MG63 (cell line): ENCODE results near the gene SLC12A6. TPM values are rescaled to one million over a fixed set of nuclear protein-coding genes. Genes with fewer than 3 reads are reported as not detected.

Experiments used
- DNase-seq: peaks from one replicate; pipeline ENCODE4 v3.0.0-alpha.2; 2020
- H3K27me3 ChIP-seq: fragments of 250-450 bp; sonication (Bioruptor Pico); 2 replicates; pipeline ENCODE4 v1.5.1; 2020; ENCODE audit warnings: mild to moderate bottlenecking, moderate library complexity
- H3K36me3 ChIP-seq: fragments of 250-450 bp; sonication (Bioruptor Pico); 2 replicates; pipeline ENCODE4 v1.5.1; 2020; ENCODE audit warnings: mild to moderate bottlenecking, moderate library complexity
- H3K4me3 ChIP-seq: fragments of 250-450 bp; sonication (Bioruptor Pico); 2 replicates; pipeline ENCODE4 v1.5.1; 2020; ENCODE audit warnings: mild to moderate bottlenecking, moderate library complexity
- H3K9me3 ChIP-seq: fragments of 250-450 bp; sonication (Bioruptor Pico); 2 replicates; pipeline ENCODE4 v1.5.1; 2020; ENCODE audit warnings: mild to moderate bottlenecking, moderate library complexity
- total RNA-seq: library from RNA; depleted of rRNA; stranded (reverse); fragments of >200 nt; shearing (Covaris generic); gene quantifications from 2 replicates; pipeline ENCODE4 v1.2.3, GENCODE V29; 2014; ENCODE audit warnings: low replicate concordance

SLC12A6 gene
- total RNA-seq, 1 experiment from 2014 or later = 1.1 TPM

DNA sequence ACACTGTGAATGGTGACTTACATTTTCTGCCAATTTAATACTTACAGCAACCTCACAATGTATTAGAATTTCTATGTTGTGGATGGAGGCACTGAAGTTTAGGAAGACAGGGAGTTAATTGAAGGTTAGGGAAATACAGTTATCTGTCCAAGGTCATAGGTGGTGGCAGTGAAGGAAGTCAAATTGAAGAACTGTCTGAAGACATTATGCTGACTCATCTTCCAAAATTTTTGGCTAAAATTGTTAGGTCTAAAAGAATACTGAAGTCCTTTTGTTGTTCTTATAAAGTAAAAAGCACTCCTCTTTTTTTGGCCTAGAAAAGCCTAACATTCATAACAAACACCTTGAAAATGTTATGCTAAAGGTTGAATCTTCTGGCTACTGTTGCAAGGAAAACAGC lies 85.0 kb downstream of the SLC12A6 start:
- Histone ChIP-seq H3K4me3 (no peak overlapping the region), H3K36me3 (no peaks in the 10 kb centered on the region), H3K27me3 (no peaks in the 10 kb centered on the region)

DNA sequence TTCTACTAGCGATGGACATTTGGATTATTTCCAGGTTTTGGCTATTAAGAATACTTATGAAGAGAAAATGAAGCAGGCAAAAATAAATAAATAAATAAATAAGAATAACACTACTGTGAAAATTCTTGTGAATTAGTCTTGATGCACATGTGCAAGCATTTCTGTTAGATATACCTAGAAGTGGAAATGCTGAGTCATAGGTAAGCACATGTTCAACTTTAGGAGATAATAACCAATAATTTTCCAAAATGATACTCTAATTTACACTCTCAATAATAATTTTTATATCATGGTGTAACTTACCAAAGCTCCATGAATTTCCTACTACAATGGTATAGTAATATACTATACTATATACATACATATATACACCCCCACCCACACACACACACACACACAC lies 89.4 kb downstream of the SLC12A6 start:
- Histone ChIP-seq H3K9me3 (no peaks in the 10 kb centered on the region), H3K27me3 (no peaks in the 10 kb centered on the region), H3K36me3 (no peaks in the 10 kb centered on the region), H3K4me3 (no peak overlapping the region)
- DNase-seq = no peak

More for the DNA sequence above, 85.0 kb downstream of the SLC12A6 start:
- no peak for DNase-seq
- no peaks in the 10 kb centered on the region for H3K9me3 ChIP-seq

DNA sequence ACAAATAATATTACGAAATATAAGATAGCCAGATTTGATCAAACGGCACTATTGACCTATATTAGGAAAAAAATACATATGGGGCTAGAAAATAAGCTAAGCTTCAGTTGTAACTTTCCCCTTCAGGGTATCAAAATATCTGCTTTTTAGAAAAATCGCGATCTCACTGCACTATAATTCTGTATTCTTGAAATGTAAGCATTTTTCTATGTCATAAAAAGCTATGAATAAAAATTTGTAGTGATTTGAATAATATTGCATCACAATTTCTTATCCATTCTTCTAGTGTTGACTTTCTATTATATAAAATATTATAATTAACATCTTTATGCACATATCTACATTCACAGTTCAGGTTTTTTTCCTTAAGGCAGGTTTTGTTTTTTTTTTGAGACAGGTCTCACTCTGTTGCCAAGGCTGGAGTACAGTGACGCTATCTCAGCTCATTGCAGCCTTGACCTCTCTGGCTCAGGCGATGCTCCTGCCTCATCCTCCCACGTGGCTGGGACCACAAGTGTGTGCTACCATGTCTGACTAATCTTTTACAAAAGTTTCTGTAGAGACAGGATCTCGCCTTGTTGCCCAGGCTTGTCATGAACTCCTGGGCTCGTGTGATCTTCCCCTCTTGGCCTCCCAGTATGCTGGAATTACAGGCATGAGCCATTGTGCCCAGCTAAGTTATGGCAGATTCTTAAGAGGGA lies 91.2 kb downstream of the SLC12A6 start:
- no peak for DNase-seq
- H3K9me3 ChIP-seq = no peaks in the 10 kb centered on the region
- H3K4me3 ChIP-seq = no peak overlapping the region
- no peaks in the 10 kb centered on the region for H3K27me3 ChIP-seq
- no peaks in the 10 kb centered on the region for H3K36me3 ChIP-seq

DNA sequence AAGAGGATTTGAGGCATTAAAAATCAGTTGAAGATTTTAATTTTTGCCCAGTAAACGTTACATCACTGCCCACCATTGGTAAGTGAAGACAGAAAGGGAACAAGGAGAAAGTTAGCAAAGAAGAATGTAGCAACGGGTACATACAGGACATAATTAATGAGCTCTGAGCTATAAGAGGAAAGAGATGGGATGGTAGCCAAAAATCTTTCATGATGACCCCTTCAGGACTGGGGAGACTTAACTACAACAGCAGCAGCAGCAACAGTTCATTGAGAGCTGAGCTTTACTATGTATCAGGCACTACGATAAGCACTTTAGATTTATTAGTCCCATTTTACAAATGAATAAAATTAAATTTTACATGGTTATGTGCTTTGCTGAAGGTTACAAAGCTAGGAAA lies 94.4 kb downstream of the SLC12A6 start:
- H3K9me3 ChIP-seq = no peaks in the 10 kb centered on the region
- H3K36me3 ChIP-seq = no peaks in the 10 kb centered on the region
- DNase-seq = no peak
- no peaks in the 10 kb centered on the region for H3K27me3 ChIP-seq
- no peak overlapping the region for H3K4me3 ChIP-seq

DNA sequence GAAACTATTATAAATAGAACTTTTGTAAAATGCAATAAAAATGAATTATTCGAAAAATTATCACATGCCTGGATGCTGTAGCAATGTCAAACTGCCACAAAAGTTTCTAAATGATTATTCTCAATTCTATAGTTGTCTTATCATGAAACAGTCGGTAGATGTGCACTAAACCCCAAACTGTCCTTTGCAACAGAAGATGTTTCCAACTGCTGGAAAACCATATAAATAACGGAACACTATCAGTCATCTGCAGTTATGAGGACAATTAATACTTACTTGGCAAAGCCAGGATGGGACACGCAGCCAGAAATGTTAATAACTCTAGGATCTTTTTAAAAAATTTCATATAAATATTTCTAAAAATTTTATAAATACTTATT lies 95.3 kb downstream of the SLC12A6 start:
- no peak overlapping the region for H3K4me3 ChIP-seq
- DNase-seq = no peak
- H3K27me3 ChIP-seq = no peaks in the 10 kb centered on the region
- no peaks in the 10 kb centered on the region for H3K36me3 ChIP-seq
- H3K9me3 ChIP-seq = no peaks in the 10 kb centered on the region

DNA sequence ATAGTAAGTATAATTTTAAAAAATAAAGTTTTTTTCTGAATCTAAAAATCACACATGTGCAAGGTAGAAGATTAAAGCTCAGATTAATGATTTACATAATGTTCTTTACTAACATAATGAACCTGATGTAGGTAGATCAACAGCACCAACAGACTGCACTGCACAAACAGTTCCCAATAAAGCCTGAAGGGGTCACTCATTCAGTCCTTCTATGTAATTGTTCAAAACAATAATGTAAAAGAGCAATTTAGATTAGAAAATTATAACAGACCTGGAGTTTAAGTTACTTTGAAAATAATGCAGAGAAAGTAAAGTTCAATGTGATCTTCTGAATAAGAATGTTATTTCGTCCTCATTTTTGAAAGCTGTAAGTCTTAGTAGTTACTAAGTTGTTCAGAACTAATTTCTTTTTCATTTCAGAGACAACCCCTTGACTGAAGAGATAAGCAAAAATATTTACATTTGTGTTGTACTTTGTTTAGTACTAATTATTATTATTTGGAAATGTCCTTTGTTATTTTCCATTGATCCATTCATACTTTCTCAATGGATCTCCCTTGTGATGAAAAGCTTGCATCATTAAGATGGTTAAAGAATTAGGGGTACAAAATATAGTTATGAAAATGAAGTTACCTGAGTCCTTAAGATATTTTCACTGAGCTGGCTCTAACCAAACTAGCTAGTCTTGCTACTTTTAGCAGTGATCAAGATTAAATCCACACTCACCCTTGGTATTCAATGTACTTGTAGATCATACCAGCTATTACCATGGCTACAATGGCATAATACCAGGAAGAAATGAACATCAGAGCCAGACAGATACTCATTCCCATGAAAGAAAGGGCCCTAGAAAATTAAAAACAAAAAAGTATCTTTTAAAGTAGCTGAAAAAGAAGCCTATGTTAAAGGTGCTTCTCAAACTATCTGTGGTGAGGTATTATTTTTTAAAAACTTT lies 95.9 kb downstream of the SLC12A6 start:
- DNase-seq = no peak
- Histone ChIP-seq H3K36me3 (no peaks in the 10 kb centered on the region), H3K27me3 (no peaks in the 10 kb centered on the region), H3K4me3 (no peak overlapping the region), H3K9me3 (no peaks in the 10 kb centered on the region)

GRCh38 chr15:34240537-34240936 lies 97.0 kb downstream of the SLC12A6 start:
- no peaks in the 10 kb centered on the region for H3K27me3 ChIP-seq
- no peak overlapping the region for H3K4me3 ChIP-seq
- no peaks in the 10 kb centered on the region for H3K36me3 ChIP-seq
- no peak for DNase-seq
- no peaks in the 10 kb centered on the region for H3K9me3 ChIP-seq

GRCh38 chr15:34239151-34239808 lies 98.3 kb downstream of the SLC12A6 start:
- peak; percentile 66 for DNase-seq
- Histone ChIP-seq H3K9me3 (no peaks in the 10 kb centered on the region), H3K4me3 (no peak overlapping the region), H3K27me3 (no peaks in the 10 kb centered on the region), H3K36me3 (no peaks in the 10 kb centered on the region)

- Histone ChIP-seq H3K27me3 (no peaks in the 10 kb centered on the region), H3K4me3 (no peak overlapping the region), H3K9me3 (no peaks in the 10 kb centered on the region), H3K36me3 (peaks cover 15% of the 10 kb centered on the region)
- no peak for DNase-seq
Measured at GRCh38 chr15:34233614-34234013, 104.0 kb downstream of the SLC12A6 start.

- DNase-seq = no peak
- Histone ChIP-seq H3K4me3 (peak overlapping the region; percentile 98), H3K27me3 (no peaks in the 10 kb centered on the region), H3K9me3 (no peaks in the 10 kb centered on the region), H3K36me3 (peaks cover 18% of the 10 kb centered on the region)
Measured at GRCh38 chr15:34223904-34224596, 113.5 kb downstream of the SLC12A6 start.

GRCh38 chr15:34217587-34218225 lies 119.9 kb downstream of the SLC12A6 start:
- Histone ChIP-seq H3K9me3 (no peaks in the 10 kb centered on the region), H3K27me3 (no peaks in the 10 kb centered on the region), H3K4me3 (no peak overlapping the region), H3K36me3 (no peaks in the 10 kb centered on the region)
- DNase-seq = no peak

- H3K9me3 ChIP-seq = no peaks in the 10 kb centered on the region
- no peaks in the 10 kb centered on the region for H3K36me3 ChIP-seq
Measured at GRCh38 chr15:34216527-34217270, 120.9 kb downstream of the SLC12A6 start.

DNA sequence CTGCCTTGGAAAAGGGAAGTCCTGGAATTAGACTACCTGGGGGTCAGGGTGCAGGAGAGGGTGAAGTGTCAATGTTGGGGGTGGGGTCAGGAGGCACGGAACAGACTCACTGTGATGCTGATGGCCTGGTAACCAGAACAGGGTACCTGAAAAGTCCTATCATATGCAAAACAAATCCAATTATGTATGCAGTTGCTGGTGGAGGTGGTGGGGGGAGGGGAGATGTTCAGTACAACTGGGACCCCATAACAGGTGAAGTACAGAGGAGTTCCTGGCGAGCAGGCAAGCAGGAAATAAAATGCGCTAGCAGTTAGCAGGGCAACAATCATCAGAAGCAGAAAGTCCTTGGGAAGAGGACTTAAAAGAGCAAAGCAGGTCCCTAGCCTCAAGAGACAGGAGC lies 123.4 kb downstream of the SLC12A6 start:
- no peaks in the 10 kb centered on the region for H3K9me3 ChIP-seq
- no peaks in the 10 kb centered on the region for H3K36me3 ChIP-seq
- H3K4me3 ChIP-seq = no peak overlapping the region
- DNase-seq = no peak
- no peaks in the 10 kb centered on the region for H3K27me3 ChIP-seq

More at GRCh38 chr15:34216527-34217270, 120.9 kb downstream of the SLC12A6 start:
- Histone ChIP-seq H3K27me3 (no peaks in the 10 kb centered on the region), H3K4me3 (no peak overlapping the region)
- DNase-seq = no peak

DNA sequence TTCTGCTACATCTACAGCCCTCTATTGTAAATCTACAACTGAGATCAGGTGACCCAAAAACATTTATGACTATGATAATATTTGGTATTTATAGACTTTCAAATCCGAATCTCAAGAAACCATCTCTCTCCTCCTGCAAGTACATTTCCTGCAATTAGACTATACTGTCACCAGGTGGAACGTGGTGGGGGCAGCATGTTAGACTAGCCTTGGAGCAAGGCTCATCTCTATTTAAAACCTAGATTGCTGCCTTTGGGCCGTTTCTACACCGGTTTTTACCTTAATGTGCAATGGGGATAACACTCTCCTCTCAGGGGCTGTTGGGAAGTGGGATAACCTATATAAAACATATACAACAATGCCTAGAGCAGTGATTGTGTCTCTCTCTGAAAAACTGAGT lies 123.9 kb downstream of the SLC12A6 start:
- Histone ChIP-seq H3K4me3 (no peak overlapping the region), H3K36me3 (no peaks in the 10 kb centered on the region), H3K27me3 (no peaks in the 10 kb centered on the region), H3K9me3 (no peaks in the 10 kb centered on the region)
- no peak for DNase-seq

DNA sequence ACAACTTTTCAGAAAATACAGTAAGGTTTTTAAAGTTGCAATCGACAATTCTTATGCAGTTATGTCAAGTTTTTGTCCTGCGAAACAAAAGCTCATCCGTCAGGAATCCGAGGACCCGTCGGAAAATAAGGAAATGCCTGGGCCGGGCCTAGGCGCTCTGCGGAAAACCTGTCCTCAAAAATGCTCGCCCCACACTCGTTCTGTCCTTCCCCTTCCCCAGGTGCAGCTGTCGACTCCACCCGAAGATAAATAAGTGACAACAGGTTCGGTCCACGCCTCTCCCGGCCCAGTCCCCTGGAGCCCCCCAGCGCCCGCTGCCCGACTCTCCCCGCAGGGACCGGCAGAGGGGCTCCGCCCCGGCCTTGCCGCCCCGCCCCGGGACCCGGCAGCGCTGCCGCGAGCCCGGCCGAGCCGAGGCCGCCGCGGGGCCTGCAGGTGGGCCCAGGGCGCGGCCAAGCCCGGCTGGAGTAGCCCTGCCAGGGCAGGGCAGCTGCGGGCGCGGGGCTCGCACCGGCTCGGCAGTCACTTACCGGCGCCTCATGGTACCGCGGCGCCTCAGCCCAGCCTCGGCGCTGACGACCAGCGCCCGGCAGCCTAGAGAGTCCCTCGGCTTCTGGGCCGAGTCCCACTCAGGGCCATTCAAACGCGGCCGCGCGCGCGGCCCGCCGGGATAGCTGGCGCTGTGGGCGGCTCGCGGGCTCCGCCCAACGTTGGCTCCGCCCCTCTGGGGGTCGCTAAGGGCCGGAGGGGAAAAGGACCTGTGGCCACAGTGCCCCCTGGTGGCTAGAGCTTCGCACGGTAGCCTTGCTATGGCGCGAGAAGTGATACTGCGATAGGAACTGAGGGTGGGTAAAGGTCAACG lies 127.9 kb downstream of the SLC12A6 start, which contains the start of gene KATNBL1:
TSS of gene KATNBL1 (minus strand) at position 676 of the 862 bp plus-strand sequence. CDS start 46,420 bp downstream, outside the sequence.
- Histone ChIP-seq H3K27me3 (no peaks in the 10 kb centered on the region), H3K36me3 (peaks cover 12% of the 10 kb centered on the region), H3K9me3 (no peaks in the 10 kb centered on the region), H3K4me3 (peak within 1 kb of the TSS; percentile 73)
- peak; percentile 90 for DNase-seq
